ENCODE results near the gene TNIP2.

TNIP2 gene

GRCh38 chr4:2755821-2756690 is at the start of gene TNIP2:
TNIP2 (minus strand) TSS chr4:2756336; CDS start chr4:2756289, 47 bp downstream.
- DNase-seq = no peak

- no peak for DNase-seq
These were observed 48.9 kb upstream of the TNIP2 start for GRCh38 chr4:2804973-2805501.

GRCh38 chr4:2804449-2804972 is 48.4 kb upstream of the TNIP2 start:
- no peak for DNase-seq

- DNase-seq = no peak
These were observed 47.7 kb upstream of the TNIP2 start for GRCh38 chr4:2803624-2804448.

GRCh38 chr4:2802618-2803531 is 46.7 kb upstream of the TNIP2 start:
- DNase-seq = no peak

- peak; percentile 65 for DNase-seq
These were observed 44.8 kb upstream of the TNIP2 start for GRCh38 chr4:2800691-2801596.

- peak; percentile 18 for DNase-seq
These were observed 44.0 kb upstream of the TNIP2 start for GRCh38 chr4:2799971-2800690.

- DNase-seq = peak; percentile 56
These were observed 43.2 kb upstream of the TNIP2 start for GRCh38 chr4:2799224-2799911.

GRCh38 chr4:2798399-2799223 is 42.5 kb upstream of the TNIP2 start:
- peak; percentile 62 for DNase-seq

GRCh38 chr4:2797545-2798305 is 41.6 kb upstream of the TNIP2 start:
- peak; percentile 59 for DNase-seq

GRCh38 chr4:2796849-2797544 is 40.9 kb upstream of the TNIP2 start:
- no peak for DNase-seq

- DNase-seq = peak; percentile 12
These were observed 40.0 kb upstream of the TNIP2 start for GRCh38 chr4:2795893-2796848.

GRCh38 chr4:2795300-2795892 is 39.3 kb upstream of the TNIP2 start:
- DNase-seq = no peak

GRCh38 chr4:2794486-2795299 is 38.6 kb upstream of the TNIP2 start:
- DNase-seq = no peak
